GM19240 (cell line): Measurements from ENCODE around the gene HSD11B1L.

ENCODE experiments used
- DNase-seq: peaks from one replicate; pipeline ENCODE4 v3.0.0; 2011; ENCODE audit warnings: low spot score; ENCODE audit not compliant: insufficient read length

The HSD11B1L gene

DNA sequence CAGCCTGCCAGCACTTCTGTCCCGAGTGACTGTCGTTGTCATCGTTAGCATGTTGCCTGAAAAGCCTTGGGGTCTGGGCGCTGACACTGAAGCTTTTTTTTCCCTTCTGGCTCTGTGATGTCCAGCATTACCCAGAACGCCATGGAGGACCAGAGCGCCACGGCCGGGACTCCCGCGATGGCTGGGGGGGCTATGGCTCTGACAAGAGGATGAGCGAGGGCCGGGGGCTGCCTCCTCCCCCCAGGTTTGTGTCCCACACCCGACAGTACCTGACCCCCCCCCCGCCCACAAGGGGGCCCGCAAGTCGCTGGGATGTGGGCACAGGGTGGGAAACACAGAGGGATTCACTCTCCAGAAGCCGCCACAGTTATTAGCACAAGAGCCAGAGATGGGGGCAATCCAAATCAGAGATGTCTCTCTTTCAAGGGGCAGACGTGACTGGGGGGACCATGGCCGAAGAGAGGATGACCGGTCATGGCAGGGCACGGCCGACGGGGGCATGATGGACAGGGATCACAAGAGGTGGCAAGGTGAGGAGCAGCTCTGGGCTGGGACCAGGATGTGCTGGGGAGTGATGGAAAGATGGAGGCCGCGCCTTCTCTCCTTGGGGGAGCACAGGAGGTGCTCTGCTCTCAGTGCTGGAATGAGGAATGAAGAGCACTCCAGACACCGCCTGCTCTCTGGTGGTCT, 13.8 kb upstream of the HSD11B1L start:
- no peak for DNase-seq

DNA sequence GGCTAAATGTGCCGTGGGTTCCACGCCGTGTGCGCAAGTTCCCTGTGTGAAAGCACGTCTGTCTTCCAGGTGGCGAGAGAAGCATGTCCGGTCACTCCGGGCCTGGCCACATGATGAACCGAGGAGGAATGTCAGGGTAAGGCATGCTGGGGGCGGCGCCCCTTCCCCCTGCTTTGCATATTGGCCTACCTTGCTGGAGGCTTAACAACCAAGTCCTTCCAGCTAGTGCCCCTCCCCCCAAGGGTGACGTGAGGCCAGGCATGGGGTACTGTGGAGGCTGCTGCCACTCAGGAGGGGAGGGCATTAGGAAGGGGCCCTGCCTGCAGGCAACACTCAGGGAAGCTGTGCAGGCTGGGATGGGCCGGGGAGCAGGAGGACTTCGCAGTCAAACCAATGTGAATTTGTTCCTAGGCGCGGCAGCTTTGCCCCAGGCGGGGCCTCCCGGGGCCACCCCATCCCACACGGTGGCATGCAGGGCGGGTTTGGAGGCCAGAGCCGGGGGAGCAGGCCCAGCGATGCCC, 13.0 kb upstream of the HSD11B1L start:
- no peak for DNase-seq

DNA sequence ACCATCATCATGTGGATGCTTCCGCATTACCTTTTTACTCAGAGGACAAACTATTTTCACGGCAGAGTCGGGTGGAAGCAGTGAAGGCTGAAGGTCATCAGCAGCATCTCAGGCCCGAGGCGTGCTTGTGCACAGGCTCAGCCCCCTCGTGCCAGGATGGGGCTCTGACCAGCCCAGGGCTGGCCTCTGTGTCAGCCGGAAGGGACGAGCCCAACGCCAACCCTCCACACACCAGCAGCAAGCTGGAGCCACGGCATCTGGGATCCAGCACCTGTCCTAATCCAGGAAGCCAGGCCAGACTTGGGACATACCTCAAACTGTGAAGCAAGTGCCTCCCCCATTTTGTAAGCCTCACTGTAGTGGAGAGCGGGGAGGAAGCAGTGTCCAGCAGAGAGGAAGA, 11.6 kb upstream of the HSD11B1L start:
- no peak for DNase-seq

DNA sequence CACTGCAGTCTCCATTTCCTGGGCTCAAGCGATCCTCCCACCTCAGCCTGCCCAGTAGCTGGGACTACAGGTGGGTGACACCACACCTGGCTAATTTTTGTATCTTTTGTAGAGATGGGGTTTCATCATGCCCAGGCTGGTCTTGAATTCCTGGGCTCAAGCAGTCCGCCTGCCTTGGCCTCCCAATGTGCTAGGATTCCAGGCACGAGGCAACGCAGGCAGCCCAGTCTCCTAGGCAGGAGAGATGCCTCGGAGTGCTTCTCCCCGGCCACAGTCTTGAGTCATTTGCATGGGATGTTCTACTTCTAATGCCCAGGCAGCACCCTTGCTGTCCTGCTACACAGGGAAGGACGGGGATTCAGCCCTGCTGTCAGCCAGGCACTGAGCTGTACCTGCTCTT, 9.2 kb upstream of the HSD11B1L start:
- no peak for DNase-seq

DNA sequence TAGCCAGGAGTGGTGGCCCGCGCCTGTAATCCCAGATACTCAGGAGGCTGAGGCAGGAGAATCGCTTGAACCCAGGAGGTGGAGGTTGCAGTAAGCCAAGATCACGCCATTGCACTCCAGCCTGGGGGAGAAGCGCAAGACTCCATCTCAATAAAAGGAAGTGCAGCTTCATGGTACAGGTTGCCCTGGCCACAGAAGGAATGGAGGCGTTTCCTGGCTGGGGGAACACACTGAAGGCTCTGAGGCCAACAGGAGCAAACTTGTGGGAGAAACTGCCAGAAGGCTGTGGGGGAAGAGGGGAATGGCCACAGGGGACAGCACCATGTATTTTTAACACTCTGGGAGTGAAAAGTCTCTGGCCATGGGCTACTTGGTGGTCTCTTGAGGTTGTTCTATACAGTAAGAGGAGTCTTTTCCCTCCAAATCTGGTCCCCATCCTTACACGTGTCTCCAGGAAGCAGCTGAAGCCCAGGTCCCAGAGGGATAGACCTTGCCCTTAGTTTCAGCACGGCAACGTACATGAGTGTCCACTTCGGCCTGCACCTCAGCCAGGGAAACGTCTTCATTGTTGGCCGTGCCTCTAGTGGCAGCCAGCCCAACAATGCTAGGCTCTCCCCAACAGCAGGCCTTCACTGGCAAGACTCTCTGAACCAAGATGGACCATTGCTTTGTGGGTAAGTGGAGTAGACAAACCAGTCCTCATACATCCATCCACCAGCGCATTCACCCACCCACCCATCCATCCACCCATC, 7.9 kb upstream of the HSD11B1L start:
- DNase-seq, result no peak

DNA sequence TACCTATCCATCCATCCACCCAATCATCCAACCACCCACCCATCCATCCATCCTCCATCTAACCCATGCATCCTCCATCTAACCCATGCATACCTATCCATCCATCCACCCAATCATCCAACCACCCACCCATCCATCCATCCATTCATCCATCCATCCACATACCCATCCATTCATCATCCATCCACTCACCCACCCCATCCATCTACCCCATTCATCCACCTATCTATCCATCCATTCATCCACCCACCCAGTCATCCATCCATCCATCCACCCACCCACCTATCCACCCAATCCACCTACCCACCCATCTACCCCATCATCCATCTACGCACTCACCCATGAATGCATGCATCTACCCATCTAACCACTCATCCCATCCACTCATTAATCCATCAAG, 7.1 kb upstream of the HSD11B1L start:
- no peak for DNase-seq

DNA sequence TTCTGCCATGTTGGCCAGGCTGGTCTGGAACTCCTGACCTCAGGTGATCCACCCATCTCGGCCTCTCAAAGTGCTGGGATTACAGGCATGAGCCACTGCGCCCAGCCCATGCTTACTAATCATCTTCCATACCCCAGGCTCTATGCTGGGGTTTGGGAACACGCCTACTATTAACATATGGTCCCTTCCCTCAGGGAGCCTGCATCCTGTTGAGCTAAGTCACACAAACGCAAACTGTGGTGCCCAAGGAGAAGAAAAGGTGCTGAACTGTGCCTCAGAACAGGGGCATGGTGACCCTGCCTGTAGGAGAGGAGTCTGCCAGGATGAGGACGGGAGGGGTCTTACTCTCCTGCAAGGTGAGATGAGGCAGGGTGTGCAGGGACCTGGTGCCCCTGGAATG, 6.1 kb upstream of the HSD11B1L start:
- DNase-seq, result no peak

DNA sequence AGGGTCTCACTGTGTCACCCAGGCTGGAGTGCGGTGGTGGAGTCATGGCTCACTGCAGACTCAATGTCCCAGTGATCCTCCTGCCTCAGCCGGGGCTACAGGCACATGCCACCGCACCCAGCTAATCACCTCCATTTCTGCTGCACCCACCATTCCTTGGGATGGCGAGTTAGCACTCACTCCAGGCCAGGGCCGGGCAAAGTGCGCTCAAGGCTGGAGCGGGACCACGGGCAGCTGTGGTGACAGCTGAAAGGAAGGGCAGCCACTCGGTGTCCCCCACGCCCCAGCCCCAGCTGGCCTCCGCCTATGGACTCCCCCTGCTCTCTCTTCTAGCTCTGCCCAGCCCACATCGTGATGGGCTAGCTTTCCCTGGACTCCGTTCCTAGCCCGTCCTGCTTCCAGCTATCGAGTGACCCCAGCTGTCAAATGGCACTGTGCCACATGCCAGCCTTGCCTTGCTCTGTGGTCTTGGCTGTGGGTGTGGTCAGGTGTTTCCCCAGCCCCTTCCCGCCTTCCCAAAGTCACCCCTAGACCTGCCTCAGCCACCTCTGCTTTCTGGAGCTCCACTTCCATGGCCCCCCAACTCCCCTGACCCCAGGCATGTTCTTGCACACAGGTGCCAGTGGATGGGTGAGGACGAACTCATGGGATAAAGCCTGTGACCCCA, 4.6 kb upstream of the HSD11B1L start:
- no peak for DNase-seq

DNA sequence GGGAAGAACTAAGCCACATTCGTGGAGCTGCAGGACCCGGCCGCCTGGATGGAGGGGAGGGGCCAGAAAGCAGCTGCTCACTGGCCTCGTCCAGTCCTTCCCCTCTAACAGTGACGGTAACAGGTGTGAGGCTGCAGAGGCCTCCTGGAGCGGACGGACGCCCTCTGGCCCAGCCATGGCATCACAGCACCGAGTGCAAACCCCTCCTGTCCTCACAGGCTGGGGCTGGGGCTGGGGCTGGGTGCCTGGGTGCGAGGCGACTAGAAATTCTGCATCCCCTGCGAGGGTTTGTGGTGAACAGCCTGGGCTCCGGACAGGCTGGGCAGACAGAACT, 4.1 kb upstream of the HSD11B1L start:
- DNase-seq, result no peak

DNA sequence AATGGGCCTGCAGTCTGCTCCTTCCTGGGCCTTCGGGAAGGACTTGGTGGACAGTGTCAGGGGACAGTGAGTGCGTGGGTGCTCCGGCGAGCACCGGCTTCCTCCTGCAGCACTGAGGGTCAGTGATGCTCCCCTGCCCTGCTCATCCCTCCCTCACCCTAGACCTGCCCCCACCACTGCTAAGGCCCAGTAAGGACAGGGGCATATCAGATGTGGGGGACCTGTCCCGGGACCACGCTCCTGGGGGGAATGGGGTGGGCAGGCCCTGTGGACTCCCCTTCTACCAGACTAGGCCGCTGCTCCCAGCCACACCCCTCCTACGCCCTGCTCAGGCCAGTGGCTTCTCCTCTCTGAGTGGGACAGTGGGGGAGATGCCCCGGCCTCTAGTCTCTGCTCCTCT, 3.7 kb upstream of the HSD11B1L start:
- no peak for DNase-seq

DNA sequence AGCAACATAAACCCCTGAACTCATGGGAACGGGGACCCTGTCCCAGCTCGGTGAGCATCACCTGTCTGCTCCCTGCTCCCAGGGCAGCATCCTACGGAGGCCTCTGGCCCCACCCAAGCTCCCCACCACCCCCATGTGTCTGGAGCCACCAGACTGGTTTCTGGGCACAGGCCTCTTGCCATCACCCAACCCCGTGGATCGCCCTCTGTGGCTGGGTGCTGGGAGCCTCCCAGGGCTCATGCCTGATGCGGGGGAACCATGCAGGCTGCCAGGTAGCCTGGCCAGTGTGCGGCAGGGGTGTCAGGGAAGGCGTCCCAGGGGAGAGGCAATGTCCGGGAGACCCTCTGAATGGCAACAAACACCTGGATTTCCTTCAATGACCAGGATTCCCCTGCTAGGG, 3.2 kb upstream of the HSD11B1L start:
- no peak for DNase-seq

DNA sequence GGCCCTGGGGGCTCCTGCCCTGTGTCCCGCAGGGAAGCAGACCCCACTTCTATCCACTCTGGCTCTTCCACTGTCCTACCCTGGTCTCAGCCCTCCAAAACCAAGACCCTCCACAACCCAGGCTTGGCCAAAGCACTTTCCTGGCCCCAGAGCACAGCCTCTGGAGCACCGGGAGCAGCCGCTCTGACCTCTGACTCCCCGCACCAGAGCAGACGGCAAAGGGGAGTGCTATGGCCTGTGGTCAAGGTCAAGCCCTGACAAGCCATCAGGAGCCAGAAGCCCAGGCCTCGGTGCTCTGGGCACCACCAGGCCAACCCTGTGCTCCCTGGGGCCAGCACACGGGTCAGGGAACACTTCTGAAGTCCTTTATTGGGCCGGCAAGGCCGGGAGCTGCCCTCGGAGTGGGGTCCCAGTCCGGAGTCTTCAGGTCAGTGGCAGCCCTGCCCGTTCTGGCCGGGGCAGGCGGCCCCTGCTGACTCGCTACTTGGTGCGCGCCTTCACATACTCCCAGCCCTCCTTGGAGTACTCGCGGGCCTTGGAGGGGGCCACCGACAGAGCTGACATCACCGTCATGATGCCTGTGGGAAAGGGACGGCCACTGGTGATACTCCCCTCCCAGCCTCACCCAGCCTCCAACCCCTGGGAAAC, 2.6 kb upstream of the HSD11B1L start:
- no peak for DNase-seq

DNA sequence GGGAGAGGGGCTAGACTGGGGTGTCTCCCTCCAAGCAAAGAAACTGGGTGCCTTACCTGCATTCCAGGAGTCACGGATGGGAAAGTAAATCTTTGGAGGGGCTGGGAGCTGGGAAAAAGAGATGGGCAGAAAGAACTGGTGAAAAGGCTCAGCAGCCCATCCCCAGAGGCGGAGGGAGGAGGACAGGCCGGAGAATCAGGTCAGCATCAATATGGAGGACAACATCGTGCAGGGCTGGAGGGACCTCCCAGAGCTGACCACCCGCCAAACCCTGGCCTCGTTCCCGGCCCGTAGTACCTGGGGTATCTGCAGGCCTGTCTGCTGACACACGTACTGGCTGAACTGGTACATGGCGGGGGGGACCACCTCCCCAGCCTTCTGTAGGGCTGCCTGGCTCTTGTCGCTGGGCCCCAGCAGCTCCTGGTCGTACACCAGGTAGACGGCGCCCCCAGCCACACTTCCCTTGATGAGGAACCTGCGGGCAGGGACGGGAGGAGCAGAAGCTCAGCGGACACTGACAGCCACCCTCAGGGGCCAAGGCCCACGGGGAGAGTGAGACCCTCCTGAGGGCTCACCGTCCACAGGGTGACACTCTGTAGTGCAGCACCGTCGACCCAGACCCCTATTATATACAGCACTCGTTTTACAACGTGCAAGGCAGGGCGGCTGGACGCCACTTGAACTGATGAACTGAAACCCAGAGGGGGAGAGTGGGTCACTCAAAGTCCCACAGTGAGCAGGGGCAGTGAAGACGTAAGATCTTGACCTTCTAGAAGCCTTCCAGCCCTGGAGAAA, 1.3 kb upstream of the HSD11B1L start:
- no peak for DNase-seq

DNA sequence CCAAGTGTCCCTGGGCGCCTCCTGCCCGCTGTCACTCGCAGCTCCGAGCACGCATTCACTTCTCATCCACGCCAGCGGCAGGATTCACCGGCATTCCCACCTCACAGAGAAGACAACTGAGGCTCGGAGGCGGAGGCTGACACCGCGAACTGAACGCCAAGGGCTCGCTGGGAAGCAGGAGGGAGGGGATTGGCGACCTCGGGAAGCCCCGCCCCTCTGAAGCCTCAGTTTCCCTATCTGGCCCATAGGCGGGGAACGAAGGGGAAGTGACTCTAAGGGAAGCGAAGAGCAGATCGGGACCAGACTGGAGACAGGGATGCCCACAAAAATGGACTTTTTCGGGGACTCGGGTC, 767 bp upstream of the HSD11B1L start:
- DNase-seq, result no peak

DNA sequence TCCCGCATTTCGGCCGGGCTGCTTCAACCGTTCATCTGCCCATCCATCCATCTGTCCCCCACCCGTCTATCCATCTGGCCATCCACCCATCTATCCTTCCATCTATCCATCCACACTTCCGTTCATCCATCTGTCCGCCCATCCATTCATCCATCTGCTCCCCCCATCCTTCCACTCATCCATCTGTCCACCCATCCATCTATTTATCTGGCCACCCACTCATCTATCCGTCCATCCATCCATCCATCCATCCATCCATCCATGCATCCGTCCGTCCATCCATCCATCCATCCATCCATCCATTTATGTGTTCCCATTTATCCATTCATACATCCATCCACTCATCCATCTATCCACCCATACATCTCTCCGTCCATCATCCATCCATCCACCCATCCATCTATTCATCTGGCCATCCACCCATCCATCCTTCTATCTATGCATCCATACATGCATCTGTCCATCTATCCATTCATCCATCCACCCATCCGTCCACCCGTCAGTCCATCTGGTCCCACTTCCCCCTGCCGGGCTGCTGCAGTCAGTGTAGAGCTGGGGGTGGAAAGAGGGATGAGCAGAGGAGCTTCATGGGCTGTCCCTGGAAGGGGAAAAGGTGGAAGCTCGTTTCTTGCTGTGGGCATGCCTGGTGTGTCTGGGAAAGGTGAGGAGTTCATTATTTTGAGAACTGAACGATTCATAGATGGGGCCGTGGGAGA, 722 bp downstream of the HSD11B1L start:
- no peak for DNase-seq

DNA sequence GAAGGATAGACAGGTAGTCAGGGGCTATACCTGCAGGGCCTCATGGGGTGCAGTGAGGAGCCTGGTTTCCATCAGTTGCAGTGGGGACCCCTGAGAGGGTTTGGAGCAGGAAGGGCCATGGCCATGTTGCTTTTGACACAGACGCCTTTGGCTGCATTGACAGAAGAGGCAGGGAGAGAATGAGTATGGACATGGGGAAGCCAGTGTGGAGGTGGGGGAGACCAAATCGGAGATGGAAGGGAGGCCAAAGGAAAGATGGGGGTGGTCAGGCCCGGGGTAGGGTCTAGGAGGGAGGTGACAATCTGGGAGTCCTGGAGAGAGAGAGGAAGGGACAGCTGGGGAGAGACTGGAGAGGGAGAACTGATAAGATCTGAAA, 1.3 kb downstream of the HSD11B1L start:
- DNase-seq, result no peak

DNA sequence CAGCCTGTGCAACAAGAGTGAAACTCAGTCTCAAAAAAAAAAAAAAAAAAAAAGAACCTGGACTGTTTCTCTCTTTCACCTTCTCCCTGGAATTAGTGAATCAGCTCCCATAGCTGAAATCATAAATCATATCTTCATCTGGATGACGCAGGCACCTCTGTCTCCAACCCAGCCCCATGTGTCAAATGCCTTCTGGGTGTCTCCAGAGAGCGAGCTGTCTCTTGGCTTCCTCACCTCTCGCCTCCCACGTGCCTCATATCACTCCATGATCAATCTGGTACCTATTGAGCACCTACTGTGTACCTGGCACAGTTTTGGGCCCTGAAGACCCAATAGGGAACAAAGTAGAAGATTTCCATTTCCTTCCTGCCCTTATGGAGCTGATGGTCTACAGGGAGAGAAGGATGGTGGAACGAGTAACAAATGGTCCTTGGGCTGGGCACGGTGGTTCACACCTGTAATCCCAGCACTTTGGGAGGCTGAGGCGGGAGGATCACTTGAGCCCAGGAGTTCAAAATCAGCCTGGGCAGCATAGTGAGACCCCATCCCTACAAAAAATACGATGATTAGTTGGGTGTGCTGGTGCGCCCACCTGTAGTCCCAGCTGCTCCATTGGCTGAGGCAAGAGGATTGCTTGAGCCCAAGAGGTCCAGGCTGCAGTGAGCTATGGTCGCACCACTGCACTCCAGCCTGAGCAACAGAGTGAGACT, 2.5 kb downstream of the HSD11B1L start:
- no peak for DNase-seq

DNA sequence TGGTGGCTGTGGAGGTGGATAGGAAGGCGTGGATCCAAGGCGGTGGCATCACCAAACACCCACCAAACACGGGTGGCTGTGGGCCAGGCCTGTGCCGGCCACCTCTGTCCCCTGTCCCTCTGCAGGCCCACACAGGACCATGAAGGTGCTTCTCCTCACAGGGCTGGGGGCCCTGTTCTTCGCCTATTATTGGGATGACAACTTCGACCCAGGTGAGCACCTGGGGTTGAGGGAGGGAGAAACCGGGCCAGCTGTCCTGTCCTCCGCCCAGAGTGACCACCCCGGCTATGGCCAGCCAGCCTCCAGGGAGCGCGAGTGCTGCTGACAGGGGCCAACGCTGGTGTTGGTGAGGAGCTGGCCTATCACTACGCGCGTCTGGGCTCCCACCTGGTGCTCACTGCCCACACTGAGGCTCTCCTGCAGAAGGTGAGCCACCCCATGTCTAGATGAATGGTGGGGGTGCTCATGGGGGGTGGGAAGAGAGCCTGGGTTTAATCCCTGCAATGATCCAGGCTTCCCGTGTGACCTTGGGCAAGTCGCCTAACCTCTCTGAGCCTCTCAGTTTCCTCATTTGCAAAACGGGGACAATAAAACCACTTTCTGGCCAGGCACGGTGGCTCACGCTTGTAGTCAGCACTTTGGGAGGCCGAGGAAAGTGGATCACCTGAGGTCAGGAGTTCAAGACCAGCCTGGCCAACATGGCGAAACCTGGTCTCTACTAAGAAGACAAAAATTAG, 4.0 kb downstream of the HSD11B1L start:
- no peak for DNase-seq

DNA sequence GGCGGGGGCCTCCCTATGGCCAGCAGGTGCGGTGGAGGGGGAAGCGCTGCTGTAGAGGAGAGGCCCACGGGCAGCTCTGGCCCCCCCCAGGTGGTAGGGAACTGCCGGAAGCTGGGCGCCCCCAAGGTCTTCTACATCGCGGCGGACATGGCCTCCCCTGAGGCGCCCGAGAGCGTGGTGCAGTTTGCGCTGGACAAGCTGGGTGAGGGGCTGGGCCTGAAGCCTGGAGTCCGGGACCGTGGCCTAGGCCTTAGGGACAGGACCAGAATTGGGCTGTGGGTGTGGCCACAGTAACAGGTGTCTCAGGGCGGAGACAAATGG, 5.5 kb downstream of the HSD11B1L start:
- no peak for DNase-seq
